22Rv1 (cell line): ENCODE results near the gene IL10RB.

ENCODE experiments used
- ZFX ChIP-seq: fragments of 450-650 bp; IDR thresholded peaks from 2 replicates; pipeline ENCODE4 v1.6.1; 2017; ENCODE audit warnings: antibody characterized with exemption, borderline replicate concordance
- TF ChIP-seq, protein P1 (sequence below): fragments of 450-650 bp; IDR thresholded peaks from 2 replicates; pipeline ENCODE4 v1.5.1; 2017; ENCODE audit warnings: mild to moderate bottlenecking

DNA sequence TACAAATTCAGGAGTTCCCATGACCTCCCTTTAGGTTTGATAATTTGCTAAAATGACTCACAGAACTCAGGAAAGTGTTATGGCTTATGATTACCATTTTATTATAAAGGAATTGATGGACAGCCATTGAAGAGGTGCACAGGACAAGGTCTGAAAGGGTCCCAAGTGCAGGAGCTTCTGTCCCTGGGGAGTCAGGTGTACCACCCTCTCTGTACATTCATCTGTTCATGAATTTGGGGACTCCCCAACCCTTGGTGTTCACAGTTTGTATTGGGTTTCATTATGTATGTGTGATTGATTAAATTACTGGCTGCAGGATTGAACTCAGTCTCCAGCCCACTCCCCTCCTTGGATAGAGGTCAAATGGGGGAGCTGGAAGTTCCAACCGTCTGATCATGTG, 10.8 kb upstream of the IL10RB start:
- TF ChIP-seq, protein P1, sequence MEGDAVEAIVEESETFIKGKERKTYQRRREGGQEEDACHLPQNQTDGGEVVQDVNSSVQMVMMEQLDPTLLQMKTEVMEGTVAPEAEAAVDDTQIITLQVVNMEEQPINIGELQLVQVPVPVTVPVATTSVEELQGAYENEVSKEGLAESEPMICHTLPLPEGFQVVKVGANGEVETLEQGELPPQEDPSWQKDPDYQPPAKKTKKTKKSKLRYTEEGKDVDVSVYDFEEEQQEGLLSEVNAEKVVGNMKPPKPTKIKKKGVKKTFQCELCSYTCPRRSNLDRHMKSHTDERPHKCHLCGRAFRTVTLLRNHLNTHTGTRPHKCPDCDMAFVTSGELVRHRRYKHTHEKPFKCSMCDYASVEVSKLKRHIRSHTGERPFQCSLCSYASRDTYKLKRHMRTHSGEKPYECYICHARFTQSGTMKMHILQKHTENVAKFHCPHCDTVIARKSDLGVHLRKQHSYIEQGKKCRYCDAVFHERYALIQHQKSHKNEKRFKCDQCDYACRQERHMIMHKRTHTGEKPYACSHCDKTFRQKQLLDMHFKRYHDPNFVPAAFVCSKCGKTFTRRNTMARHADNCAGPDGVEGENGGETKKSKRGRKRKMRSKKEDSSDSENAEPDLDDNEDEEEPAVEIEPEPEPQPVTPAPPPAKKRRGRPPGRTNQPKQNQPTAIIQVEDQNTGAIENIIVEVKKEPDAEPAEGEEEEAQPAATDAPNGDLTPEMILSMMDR: no peak
- TF ChIP-seq ZFX: no peak
